Colonic mucosa (tissue), 4 donors: ENCODE measurements around the gene SORCS1. TPM values are rescaled to one million over a fixed set of nuclear protein-coding genes. Genes with fewer than 3 reads are reported as not detected.

Experiments
- DNase-seq: peaks from one replicate; pipeline ENCODE4 v3.0.0-alpha.2; 2020
- H3K27ac ChIP-seq: fragments of 200-600 bp; one replicate; pipeline ENCODE4 v1.8.0; 2021
- H3K27me3 ChIP-seq: fragments of 200-600 bp; one replicate; pipeline ENCODE4 v1.8.0; 2021
- H3K36me3 ChIP-seq: fragments of 200-600 bp; one replicate; pipeline ENCODE4 v1.8.0; 2021
- H3K4me1 ChIP-seq: fragments of 200-600 bp; one replicate; pipeline ENCODE4 v1.8.0; 2021; ENCODE audit warnings: mild to moderate bottlenecking
- H3K4me3 ChIP-seq: fragments of 200-600 bp; one replicate; pipeline ENCODE4 v1.8.0; 2021
- H3K9ac ChIP-seq, 2 donors: one replicate each; pipeline ENCODE4 v1.7.0; 2013; ENCODE audit warnings: control low read depth in 2 of 2, low read depth in 2 of 2, low read length in 2 of 2
- H3K9me3 ChIP-seq: fragments of 200-600 bp; one replicate; pipeline ENCODE4 v1.8.0; 2021
- intact Hi-C: fragments of 100-400 bp; cut with DNase I; formaldehyde crosslinking; loops from one replicate; pipeline ENCODE4 v1.14.1; 2022
- total RNA-seq, 2 donors: library from RNA; stranded (reverse); fragmentation: NEBNext Ultra II Directional in 1 of 2; extraction: Animal tissue kit (Norgen Biotek cat#: 25700) in 1 of 2; gene quantifications; one replicate each; pipeline ENCODE4 v1.2.1, GENCODE V29; 2021
- TF ChIP-seq, protein P1 (sequence below): fragments of 200-600 bp; IDR thresholded peaks from one replicate; pipeline ENCODE4 v1.8.0; 2022; ENCODE audit warnings: antibody characterized with exemption, mild to moderate bottlenecking
- donor health status: healthy.
- donor health status: DM: no; HTN: no; CAD: no.
- donor health status: DM: no; HTN: no; CAD: no.

The SORCS1 gene
- total RNA-seq, 2 donors from 2014 or later: 0.40 to 1.6 TPM

DNA sequence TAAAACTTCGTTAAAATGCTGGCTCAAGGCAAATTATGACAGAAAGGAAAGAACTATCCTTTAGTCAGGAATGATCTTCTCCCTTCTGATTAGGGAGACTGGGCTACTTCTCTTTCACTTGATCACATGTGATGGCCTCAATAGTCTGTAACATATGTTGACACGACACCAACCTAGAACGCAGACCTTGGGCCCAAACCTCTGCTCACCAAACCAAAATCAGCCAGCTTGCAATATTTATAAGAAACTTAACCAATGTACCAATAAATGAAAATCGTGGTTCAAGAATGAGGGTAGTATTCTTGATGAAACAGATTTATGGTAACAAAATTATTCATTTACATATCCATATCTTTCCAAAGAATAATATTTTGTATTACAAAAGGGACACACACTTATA is 361.6 kb downstream of the SORCS1 start:
- TF ChIP-seq, protein P1, sequence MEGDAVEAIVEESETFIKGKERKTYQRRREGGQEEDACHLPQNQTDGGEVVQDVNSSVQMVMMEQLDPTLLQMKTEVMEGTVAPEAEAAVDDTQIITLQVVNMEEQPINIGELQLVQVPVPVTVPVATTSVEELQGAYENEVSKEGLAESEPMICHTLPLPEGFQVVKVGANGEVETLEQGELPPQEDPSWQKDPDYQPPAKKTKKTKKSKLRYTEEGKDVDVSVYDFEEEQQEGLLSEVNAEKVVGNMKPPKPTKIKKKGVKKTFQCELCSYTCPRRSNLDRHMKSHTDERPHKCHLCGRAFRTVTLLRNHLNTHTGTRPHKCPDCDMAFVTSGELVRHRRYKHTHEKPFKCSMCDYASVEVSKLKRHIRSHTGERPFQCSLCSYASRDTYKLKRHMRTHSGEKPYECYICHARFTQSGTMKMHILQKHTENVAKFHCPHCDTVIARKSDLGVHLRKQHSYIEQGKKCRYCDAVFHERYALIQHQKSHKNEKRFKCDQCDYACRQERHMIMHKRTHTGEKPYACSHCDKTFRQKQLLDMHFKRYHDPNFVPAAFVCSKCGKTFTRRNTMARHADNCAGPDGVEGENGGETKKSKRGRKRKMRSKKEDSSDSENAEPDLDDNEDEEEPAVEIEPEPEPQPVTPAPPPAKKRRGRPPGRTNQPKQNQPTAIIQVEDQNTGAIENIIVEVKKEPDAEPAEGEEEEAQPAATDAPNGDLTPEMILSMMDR: no peak
- Histone ChIP-seq H3K4me3 (no peak overlapping the region), H3K4me1 (no peaks in the 10 kb centered on the region), H3K27me3 (no peaks in the 10 kb centered on the region), H3K27ac (no peak overlapping the region), H3K9me3 (no peaks in the 10 kb centered on the region), H3K36me3 (no peaks in the 10 kb centered on the region), H3K9ac (no peak overlapping the region)
- intact Hi-C loops: no loop called here
- no peak for DNase-seq

DNA sequence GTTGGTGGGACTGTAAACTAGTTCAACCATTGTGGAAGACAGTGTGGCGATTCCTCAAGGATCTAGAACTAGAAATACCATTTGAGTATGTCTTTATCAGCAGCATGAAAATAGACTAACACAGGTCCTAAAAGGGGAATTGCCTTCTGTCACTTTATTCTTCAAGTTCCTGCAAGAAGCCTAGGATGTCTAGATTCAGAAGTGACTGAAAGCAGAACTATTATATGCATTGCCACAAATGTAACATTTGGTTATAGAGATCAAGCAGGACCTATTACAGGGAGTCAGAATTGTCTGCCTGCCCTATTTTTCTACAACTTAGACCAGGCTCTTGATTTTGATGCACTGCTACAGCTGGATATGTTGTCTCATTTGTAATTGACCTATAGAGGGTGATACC is 364.7 kb downstream of the SORCS1 start:
- H3K4me3 ChIP-seq: no peak overlapping the region
- no peaks in the 10 kb centered on the region for H3K36me3 ChIP-seq
- no peaks in the 10 kb centered on the region for H3K4me1 ChIP-seq
- H3K9ac ChIP-seq: no peak overlapping the region
- TF ChIP-seq, protein P1: no peak
- no peaks in the 10 kb centered on the region for H3K9me3 ChIP-seq
- intact Hi-C loops: no loop called here
- H3K27ac ChIP-seq: no peak overlapping the region
- no peaks in the 10 kb centered on the region for H3K27me3 ChIP-seq
- no peak for DNase-seq

DNA sequence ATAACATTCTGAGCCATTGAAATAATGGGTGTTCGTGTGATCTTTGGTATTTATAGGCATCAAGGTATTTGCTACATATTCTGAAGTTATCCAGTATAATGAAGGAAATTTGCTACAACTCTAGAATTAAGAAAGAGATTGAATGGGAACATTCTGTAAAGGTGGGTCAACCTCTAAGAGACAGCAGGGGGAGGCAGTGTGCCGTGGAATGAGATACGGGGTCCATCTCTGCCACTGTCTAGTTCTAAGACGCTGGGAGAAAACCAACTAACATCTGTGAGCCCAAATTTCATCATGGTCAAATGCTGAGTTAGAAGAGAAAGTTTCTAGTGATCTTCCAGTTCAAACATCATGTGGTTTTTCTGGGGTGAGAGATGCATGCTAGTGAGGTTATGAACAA is 368.9 kb downstream of the SORCS1 start:
- intact Hi-C loops: no loop called here
- Histone ChIP-seq H3K9ac (no peak overlapping the region), H3K4me3 (no peak overlapping the region), H3K4me1 (no peaks in the 10 kb centered on the region), H3K27me3 (no peaks in the 10 kb centered on the region), H3K9me3 (no peaks in the 10 kb centered on the region), H3K27ac (no peak overlapping the region), H3K36me3 (no peaks in the 10 kb centered on the region)
- peak; percentile 22 for DNase-seq
- TF ChIP-seq, protein P1: peak; percentile 37

DNA sequence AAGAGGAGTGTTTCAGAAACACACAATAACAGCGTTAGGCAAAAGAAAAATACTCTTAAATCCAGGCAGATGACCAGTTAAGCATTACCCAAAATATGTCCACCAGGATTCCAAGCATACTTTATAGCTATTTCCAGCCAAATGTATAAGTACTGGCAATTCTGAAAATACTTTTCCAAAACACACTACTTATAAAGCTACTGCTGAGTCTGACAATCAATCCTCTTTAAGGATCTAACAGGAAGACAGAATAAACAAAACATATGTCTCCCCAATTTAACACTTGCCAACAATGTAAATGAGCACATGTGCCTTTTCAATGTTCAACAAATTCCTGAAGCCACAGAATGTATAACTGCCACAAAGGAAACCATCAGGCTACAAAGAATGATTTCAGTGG is 370.9 kb downstream of the SORCS1 start:
- TF ChIP-seq, protein P1: no peak
- intact Hi-C loops: no loop called here
- H3K36me3 ChIP-seq: no peaks in the 10 kb centered on the region
- H3K9ac ChIP-seq: no peak overlapping the region
- no peak overlapping the region for H3K27ac ChIP-seq
- no peaks in the 10 kb centered on the region for H3K9me3 ChIP-seq
- H3K4me3 ChIP-seq: no peak overlapping the region
- DNase-seq: no peak
- no peaks in the 10 kb centered on the region for H3K27me3 ChIP-seq
- H3K4me1 ChIP-seq: no peaks in the 10 kb centered on the region

DNA sequence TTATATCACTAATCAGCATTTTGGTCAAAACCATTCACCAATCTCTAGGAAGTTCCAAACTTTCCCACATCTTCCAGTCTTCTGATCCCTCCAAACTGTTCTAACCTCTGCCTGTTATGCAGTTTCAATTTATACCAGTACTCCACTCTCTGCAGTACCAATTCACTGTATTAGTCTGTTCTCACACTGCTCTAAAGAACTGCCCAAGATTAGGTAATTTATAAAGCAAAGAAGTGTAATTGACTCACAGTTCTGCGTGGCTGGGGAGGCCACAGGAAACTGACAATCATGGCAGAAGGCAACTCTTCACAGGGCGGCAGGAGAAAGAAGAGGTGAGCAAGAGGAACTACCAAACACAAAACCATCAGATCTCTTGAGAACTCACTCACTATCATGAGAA is 374.9 kb downstream of the SORCS1 start:
- no peak overlapping the region for H3K27ac ChIP-seq
- H3K9me3 ChIP-seq: peaks cover 3% of the 10 kb centered on the region
- H3K27me3 ChIP-seq: no peaks in the 10 kb centered on the region
- H3K4me1 ChIP-seq: no peaks in the 10 kb centered on the region
- DNase-seq: no peak
- H3K36me3 ChIP-seq: no peaks in the 10 kb centered on the region
- TF ChIP-seq, protein P1: no peak
- H3K9ac ChIP-seq: no peak overlapping the region
- no peak overlapping the region for H3K4me3 ChIP-seq
- intact Hi-C loops: no loop called here

DNA sequence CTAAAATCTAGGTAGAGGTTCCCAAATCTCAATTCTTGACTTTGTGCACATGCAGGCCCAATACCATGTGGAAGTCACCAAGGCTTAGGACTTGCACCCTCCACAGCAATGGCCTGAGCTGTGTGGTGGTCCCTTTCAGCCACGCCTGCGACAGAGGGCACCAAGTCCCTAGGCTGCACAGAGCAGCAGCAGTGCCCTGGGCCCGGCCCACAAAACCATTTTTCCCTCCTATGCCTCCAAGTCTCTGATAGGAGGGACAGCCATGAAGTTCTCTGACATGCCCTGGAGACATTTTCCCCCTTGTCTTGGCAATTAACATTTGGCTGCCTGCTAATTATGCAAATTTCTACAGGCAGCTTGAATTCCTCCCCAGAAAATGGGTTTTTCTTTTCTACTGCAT is 375.5 kb downstream of the SORCS1 start:
- Histone ChIP-seq H3K9ac (no peak overlapping the region), H3K27ac (no peak overlapping the region), H3K4me1 (no peaks in the 10 kb centered on the region), H3K27me3 (no peaks in the 10 kb centered on the region), H3K9me3 (peaks cover 3% of the 10 kb centered on the region), H3K4me3 (no peak overlapping the region), H3K36me3 (no peaks in the 10 kb centered on the region)
- intact Hi-C loops: no loop called here
- no peak for DNase-seq
- TF ChIP-seq, protein P1: no peak
